Left renal cortex interstitium (tissue), 4 donors: Measurements from ENCODE around the gene MAP6. TPM values are rescaled to one million over a fixed set of nuclear protein-coding genes. Genes with fewer than 3 reads are reported as not detected.
A peak's percentile ranks its signal among the peaks of the same experiment; 100 is the strongest.

ENCODE experiments used
- DNase-seq, 4 donors: peaks; one replicate each; pipeline ENCODE4 v3.0.0-alpha.2; 2013; ENCODE audit warnings: low read depth in 4 of 4, low spot score in 2 of 4, missing footprints in 1 of 4
- polyA plus RNA-seq, 4 donors: library from polyadenylated mRNA; unstranded; fragments of 120-200 nt; gene quantifications; one replicate each; pipeline ENCODE4 v1.2.1, GENCODE V29; 2013; ENCODE audit not compliant: insufficient read length in 4 of 4

MAP6 gene
- polyA plus RNA-seq, 4 donors: 7.9 to 11.6 (median 9.5) TPM

DNA sequence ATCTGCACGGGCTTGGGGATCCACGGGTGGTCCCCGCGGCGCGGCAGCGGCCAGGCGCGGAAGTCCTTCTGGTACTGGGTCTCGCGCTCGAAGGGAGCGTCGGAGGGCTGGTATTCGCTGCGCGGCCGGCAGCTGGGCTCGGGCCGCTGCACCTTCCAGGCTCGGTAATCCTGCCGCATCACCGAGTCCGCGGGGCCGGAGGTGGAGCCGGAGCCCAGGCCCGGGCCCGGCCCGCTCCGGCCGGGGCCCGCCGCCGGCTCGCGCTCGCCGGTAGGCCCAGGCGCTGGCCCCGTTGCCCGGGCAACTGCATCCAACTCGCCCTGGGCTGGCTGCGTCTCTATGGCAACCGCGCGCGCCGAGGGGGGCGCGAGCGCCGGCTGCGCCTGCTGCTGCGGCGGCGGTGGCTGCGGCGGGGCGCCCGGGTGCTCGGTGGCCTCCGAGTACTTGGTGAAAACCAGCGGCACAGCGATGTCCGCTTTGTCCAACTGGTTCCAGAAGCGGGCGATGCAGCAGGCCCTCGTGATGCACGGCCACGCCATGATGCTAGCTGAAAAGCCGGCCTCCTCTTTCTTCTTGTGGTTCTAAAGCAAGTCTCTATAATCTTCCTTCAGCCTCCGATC lies 897 bp downstream of the MAP6 start:
- peak in 2 of 4 donors; percentile 37 to 39 for DNase-seq

DNA sequence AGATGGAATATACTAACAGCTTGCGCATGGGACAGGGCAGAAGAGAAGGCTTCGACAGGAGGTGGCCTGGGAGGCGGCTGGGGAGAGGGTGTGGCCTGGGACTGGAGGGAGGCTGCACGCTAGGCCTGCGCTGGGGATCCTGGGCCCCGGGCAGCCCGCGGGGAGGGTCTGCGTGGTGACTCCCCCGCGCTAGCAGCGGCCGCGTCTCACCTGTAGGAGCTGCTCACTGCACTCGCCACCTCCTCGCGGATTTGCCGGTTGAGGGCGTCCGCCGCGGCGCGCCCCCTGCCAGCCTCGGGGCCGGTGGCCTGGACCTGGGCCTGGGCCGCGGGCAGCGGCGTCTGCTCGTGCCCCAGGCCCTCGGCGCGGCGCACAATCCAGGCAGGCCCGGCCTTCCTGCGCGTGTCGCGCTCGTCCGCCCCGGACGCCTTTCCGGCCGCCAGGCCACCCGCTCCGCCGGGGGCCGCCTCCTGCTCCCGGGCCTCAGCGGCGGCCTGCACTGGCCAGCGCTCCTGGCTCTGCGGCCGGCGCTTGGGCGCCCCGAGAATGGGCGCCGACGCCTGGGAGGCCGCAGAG lies 1.5 kb downstream of the MAP6 start:
- peak in 2 of 4 donors; percentile 8 to 16 for DNase-seq

DNA sequence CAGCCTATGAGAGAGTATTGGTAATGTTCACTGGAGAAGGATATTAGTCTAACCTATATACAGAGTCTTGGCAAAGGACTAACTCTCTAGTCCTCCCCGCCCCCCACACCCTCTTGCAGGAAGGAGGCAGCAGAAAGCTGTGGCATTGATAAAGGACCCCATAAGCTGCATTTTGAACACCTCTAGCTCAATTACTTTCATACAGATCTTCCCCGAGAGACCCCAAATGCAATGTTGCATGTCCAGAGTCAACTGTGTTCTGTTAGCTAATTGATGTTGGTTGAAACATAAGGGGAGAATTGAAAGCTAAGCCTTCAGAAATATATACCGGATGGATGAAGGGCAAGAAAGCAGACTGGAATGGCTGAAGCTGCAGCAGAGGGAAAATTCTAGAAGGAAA lies 2.8 kb downstream of the MAP6 start:
- DNase-seq: no peak

DNA sequence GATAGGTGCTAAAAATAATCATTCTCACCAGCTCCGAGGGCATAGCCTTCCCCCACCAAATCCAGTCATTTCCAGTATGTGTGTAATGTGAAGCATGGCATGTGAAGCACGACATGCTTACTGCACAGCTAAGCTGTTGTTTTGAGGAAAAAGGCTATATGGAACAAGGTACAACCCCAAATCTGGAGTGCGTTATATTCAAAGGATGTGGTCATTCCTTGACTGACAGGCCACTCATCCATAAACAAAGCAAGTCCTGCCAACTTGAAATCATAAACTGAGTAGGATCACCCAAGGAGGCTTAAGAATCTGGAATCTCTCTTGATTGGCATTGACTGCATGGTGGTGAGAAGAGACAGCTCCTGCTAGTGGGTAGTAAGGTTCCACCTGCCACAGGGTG lies 3.7 kb downstream of the MAP6 start:
- DNase-seq: no peak

GRCh38 chr11:75664389-75664788 lies 4.4 kb downstream of the MAP6 start:
- DNase-seq: no peak

DNA sequence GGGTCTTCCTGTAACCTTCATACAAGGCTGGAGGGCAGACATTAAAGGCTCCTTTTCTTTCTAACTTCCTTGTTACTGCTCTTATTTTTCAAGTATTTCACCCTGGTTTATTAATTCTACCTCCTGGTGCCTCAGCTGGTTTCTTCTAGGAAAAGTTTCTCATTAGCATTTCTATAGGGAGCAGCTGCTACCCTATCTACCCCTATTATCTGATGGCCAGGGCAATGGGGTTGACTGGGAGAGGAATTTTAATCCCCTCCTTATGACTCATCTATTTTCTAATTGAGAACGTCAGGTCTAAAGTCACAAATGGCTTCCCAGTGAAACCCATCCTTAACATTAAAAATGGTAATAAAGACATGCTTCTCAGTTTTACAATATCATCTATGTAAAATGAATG lies 5.0 kb downstream of the MAP6 start:
- no peak for DNase-seq

DNA sequence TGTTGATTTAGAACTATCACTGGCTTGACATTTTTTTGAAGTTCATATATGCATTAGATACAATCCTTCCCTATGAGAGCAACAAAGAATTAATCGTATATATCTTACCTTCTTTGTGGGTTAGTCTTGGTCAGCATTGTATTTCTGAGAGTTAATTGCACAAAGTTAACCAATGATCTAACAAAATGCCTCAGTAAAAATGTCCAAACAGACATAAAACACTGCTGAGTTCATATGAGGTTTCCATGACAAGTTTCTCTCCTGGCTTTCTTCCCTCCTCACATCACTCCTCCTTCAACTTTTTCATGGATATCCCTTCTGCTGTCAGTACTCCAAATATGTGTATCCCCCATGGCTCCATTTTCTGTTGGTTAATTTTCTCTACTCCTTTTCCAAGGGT lies 9.0 kb downstream of the MAP6 start:
- no peak for DNase-seq

GRCh38 chr11:75656044-75656727 lies 12.7 kb downstream of the MAP6 start:
- no peak for DNase-seq

GRCh38 chr11:75655605-75656004 lies 13.2 kb downstream of the MAP6 start:
- DNase-seq: no peak

- DNase-seq: no peak
Observed at GRCh38 chr11:75654314-75654713, 14.5 kb downstream of the MAP6 start.

DNA sequence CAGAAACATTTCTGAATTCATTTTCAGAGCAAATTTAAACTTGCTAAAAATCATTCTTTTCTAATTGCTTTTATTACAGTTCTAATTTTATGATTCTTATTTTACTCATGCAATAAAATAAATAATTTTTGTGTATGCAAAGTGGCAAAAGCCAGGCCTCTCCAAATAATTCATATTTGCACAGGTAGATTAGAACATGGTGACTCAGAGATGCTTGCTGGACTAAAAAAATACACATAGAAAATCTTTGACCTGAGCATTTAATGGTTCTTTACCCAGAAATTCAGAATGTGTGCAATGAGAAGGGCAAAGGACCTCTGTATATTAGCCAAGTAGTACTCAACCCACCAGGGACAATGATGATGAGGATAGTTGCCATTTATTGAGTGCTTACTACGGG lies 15.3 kb downstream of the MAP6 start:
- no peak for DNase-seq

DNA sequence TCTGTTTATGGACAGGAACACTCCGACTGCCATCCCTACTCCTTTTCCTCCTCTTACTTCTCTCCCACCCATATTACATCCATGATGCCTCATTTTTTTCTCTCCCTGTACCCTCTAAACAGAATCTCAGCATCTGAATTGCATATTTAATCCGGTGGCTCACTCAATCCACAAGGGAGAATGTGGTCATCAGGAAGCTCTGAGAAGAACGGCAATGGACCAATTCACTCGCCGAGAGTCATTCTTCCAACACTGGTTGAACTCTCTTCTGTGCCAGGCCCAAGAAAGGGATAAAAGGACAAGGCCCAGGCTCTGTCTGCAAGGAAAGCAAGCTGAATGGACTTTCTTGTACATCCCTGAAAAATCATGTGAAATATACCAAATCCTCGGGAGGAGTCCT lies 15.9 kb downstream of the MAP6 start:
- DNase-seq: no peak

GRCh38 chr11:75651218-75651617 lies 17.6 kb downstream of the MAP6 start:
- DNase-seq: no peak

GRCh38 chr11:75650167-75650723 lies 18.6 kb downstream of the MAP6 start:
- no peak for DNase-seq

GRCh38 chr11:75644946-75645345 lies 23.9 kb downstream of the MAP6 start:
- DNase-seq: no peak

DNA sequence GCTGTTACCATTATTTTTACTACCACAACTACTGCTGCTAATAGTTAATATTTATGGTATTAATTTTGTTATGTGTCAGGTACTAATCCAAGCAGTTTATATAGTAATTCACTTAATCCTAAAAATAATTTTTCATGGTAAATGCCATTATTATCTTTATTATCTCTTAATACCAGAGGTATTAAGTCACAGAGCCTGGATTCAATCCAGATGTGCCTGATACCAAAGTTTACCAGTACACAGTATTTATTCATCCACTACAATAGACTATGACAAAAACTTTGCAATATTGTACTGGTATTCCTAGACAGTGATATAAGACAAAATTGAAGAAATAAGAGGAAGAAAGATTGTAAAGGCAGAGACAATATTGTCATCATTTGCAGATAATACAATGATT lies 24.5 kb downstream of the MAP6 start:
- no peak for DNase-seq

DNA sequence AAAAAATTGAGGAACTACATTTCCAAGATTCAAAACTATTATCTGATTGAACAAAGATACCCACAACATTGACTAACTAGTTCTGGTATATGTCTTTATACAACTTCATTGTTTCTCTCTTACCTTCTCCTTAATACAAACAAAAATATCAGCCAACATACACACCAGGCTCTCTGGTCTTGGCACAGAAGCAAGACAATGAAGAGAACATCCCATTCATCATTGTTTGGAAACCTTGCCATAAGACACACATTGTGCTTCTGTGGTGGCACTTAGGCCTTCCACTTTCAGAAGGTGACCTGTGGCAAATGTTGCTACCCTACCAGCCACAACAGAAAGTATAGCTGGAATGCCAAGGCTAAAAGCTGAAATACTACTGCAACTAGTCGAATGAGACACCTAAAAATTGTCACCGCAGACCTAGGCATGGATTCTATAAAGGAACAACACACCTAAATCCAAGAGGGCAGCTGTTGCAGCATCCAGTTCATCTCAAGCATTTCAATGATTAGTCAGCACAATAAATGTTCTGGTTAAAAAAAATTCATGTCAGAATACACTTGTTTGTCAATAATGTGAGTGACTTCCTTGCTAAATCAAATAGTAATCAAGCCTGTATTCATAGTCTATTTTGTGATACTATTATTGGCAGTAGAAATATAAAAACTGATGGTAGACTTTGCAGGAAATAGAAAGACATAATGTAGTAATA lies 26.3 kb downstream of the MAP6 start:
- DNase-seq: no peak

- DNase-seq: peak; percentile 36 to 65 (median 43)
Observed at GRCh38 chr11:75639762-75640181, 29.1 kb downstream of the MAP6 start.

DNA sequence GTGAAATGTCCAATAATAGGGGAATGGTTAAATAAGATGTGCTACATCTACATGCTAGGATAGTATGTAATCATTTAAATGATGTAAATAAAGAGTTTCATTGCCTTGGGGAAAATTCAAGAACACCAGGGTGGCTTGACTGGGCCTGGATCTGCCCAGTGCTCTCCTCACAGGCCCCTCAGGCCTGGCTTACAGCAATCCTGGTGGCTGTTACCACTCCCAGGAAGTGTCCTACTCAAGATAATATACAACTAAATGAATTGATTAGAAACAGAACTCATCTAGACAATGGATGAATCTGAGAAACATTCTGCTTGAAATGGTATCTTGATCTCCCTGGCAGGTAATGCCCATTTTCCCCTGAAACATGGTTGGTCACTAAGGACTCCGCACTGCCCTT lies 30.8 kb downstream of the MAP6 start:
- no peak for DNase-seq

- no peak for DNase-seq
Observed at GRCh38 chr11:75635066-75635862, 33.6 kb downstream of the MAP6 start.
